Measurements from ENCODE around the gene CSNK1E. TPM values are rescaled to one million over a fixed set of nuclear protein-coding genes. Genes with fewer than 3 reads are reported as not detected.

Gene CSNK1E
- total RNA-seq, 1 experiment from 2014 or later, result 178 TPM

DNA sequence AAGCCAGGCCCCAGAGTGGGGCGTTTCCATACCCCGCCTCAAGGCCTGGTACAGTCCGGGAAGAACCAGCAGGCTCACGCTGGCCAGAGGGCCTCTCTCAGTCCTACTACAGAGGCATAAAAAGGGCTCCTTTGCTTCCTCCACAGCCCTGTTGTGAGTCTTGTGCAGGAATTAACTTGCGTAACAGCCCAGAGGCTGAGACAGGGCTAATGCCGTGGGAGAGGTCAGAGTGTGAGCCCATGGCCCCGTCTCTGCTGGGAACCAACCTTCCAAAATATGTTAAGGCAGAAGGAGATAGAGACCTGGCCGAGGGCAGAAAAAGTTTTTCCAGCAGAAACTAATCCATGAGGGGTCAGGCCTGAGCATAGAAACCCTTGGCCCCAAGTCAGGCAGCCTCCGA lies 24.5 kb downstream of the CSNK1E start:
- Mint-ChIP-seq H3K27ac (ENCODE audit: unreplicated experiment) (no peak overlapping the region), H3K27me3 (ENCODE audit: unreplicated experiment) (no peaks in the 10 kb centered on the region), H3K36me3 (ENCODE audit: insufficient read depth, unreplicated experiment) (peaks cover 86% of the 10 kb centered on the region), H3K4me1 (ENCODE audit: low read depth, unreplicated experiment) (peaks cover 9% of the 10 kb centered on the region), H3K9me3 (ENCODE audit: low read depth, unreplicated experiment) (no peaks in the 10 kb centered on the region), H3K4me3 (ENCODE audit: low read depth, unreplicated experiment) (no peak overlapping the region)
- TF ChIP-seq, protein P1, sequence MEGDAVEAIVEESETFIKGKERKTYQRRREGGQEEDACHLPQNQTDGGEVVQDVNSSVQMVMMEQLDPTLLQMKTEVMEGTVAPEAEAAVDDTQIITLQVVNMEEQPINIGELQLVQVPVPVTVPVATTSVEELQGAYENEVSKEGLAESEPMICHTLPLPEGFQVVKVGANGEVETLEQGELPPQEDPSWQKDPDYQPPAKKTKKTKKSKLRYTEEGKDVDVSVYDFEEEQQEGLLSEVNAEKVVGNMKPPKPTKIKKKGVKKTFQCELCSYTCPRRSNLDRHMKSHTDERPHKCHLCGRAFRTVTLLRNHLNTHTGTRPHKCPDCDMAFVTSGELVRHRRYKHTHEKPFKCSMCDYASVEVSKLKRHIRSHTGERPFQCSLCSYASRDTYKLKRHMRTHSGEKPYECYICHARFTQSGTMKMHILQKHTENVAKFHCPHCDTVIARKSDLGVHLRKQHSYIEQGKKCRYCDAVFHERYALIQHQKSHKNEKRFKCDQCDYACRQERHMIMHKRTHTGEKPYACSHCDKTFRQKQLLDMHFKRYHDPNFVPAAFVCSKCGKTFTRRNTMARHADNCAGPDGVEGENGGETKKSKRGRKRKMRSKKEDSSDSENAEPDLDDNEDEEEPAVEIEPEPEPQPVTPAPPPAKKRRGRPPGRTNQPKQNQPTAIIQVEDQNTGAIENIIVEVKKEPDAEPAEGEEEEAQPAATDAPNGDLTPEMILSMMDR (IDR thresholded peaks at IDR 0.05; ENCODE audit: unreplicated experiment), result no peak
- no peak for DNase-seq
- no TSS peak for BruUV-seq (replicated peaks)
- intact Hi-C loops (cut with micrococcal nuclease; ENCODE audit: unreplicated experiment), result no loop called here
- CTCF ChIA-PET, result interaction anchor here (0.6 kb wide), 1 partner anchor 26 kb away, joined by 3 read pairs; no protein-coding TSS in a partner anchor

DNA sequence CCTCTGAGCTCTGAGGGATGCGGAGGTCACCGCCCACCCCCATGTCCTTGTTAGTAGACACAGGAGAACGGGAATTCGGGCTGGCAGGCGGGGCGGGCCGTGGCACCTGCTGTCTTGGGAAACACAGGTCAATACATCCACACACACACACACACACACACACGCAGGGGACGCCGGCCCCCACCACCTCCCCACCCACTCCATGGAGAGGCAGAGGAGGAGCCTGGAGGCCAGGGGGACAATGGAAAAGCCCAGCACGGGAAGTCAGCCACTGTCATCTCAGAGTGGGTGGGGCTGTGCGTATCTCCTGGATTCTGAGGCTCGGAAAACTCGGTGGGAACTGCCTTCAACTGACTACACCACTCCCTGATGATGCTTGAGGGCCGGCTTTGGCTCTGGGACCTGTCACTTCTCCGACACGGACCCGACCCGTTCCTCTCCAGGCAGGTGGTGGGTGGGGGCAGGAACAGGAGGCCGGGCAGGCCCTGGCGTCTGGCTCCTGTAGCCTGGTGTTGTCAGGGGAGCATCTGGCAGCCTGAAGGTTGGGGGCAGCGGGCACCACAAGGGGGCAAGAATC lies 25.9 kb downstream of the CSNK1E start:
- CTCF ChIA-PET, result interaction anchor here (0.7 kb wide), 1 partner anchor 177 kb away, joined by 3 read pairs; no protein-coding TSS in a partner anchor
- Mint-ChIP-seq H3K27ac (ENCODE audit: unreplicated experiment) (peak overlapping the region; percentile 68), H3K36me3 (ENCODE audit: insufficient read depth, unreplicated experiment) (peaks cover 82% of the 10 kb centered on the region), H3K27me3 (ENCODE audit: unreplicated experiment) (no peaks in the 10 kb centered on the region), H3K4me1 (ENCODE audit: low read depth, unreplicated experiment) (peaks cover 9% of the 10 kb centered on the region), H3K4me3 (ENCODE audit: low read depth, unreplicated experiment) (no peak overlapping the region), H3K9me3 (ENCODE audit: low read depth, unreplicated experiment) (no peaks in the 10 kb centered on the region)
- TSS peak; percentile 37 for BruUV-seq (replicated peaks)
- TF ChIP-seq, protein P1 (IDR thresholded peaks at IDR 0.05; ENCODE audit: unreplicated experiment), result no peak
- no peak for DNase-seq
- intact Hi-C loops (cut with micrococcal nuclease; ENCODE audit: unreplicated experiment), result no loop called here

DNA sequence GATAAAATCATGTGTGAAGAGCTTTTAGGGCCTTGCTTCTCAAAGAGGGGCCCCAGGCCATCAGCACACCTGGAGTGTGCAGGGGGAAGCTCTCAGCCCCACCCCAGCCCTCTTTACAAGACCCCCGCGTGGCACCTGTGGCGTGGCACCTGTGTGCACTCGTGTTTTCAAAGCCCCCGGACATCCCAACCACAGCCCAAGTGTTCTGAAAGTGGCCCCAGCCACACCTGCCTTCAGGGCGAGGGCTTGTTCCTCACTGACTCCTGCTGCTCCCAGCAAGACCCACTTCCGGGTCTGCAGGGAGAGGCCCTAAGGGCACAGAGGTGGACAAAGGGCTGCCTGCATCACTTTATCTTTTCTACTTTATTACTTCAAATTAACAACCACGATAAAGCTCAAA lies 26.9 kb downstream of the CSNK1E start:
- Mint-ChIP-seq H3K4me1 (ENCODE audit: low read depth, unreplicated experiment) (peaks cover 9% of the 10 kb centered on the region), H3K36me3 (ENCODE audit: insufficient read depth, unreplicated experiment) (peaks cover 73% of the 10 kb centered on the region), H3K4me3 (ENCODE audit: low read depth, unreplicated experiment) (no peak overlapping the region), H3K9me3 (ENCODE audit: low read depth, unreplicated experiment) (no peaks in the 10 kb centered on the region), H3K27me3 (ENCODE audit: unreplicated experiment) (no peaks in the 10 kb centered on the region), H3K27ac (ENCODE audit: unreplicated experiment) (no peak overlapping the region)
- CTCF ChIA-PET, result no interaction called here
- DNase-seq, result no peak
- TF ChIP-seq, protein P1 (IDR thresholded peaks at IDR 0.05; ENCODE audit: unreplicated experiment), result no peak
- intact Hi-C loops (cut with micrococcal nuclease; ENCODE audit: unreplicated experiment), result no loop called here
- no TSS peak for BruUV-seq (replicated peaks)

DNA sequence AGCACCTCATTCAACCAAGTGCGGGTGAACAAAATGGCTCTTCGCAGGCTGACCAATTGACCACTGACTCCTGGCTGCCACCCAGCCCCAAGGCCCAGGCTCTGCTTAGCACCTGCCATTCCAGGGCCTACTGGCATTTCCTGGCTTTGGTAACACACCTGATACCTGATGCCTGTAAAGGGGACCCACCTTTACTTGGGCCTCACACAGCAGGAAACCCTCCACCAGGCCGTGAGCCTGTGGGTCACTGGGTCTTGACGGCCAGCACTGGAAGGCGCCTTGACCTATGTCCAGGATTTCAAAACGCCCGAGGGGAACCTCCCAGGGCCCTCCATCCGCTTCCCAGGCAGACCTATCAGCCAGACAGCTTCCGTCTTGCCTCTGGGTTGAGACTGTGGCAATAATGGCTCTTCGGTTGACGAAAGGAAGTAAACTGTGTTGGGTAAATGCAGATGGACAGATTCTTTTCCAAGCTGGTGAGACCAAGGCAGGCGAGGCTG lies 27.6 kb downstream of the CSNK1E start:
- Mint-ChIP-seq H3K4me1 (ENCODE audit: low read depth, unreplicated experiment) (peaks cover 9% of the 10 kb centered on the region), H3K9me3 (ENCODE audit: low read depth, unreplicated experiment) (no peaks in the 10 kb centered on the region), H3K27ac (ENCODE audit: unreplicated experiment) (peak overlapping the region; percentile 51), H3K27me3 (ENCODE audit: unreplicated experiment) (no peaks in the 10 kb centered on the region), H3K36me3 (ENCODE audit: insufficient read depth, unreplicated experiment) (peaks cover 67% of the 10 kb centered on the region), H3K4me3 (ENCODE audit: low read depth, unreplicated experiment) (no peak overlapping the region)
- DNase-seq, result no peak
- CTCF ChIA-PET, result interaction anchor here (1.0 kb wide), 1 partner anchor 16 kb away, joined by 3 read pairs; no protein-coding TSS in a partner anchor
- no TSS peak for BruUV-seq (replicated peaks)
- intact Hi-C loops (cut with micrococcal nuclease; ENCODE audit: unreplicated experiment), result no loop called here
- TF ChIP-seq, protein P1 (IDR thresholded peaks at IDR 0.05; ENCODE audit: unreplicated experiment), result no peak
